ENCODE data around the gene CNGA4.
"Not testable (repeated sequence)": the region's sequence is repeated elsewhere in the genome, so short reads cannot be mapped to it uniquely, and the experiment has no call there.

CNGA4 gene

GRCh38 chr11:6270584-6271246 is 31.8 kb downstream of the CNGA4 start:
- DNase-seq, result no peak

- no peak for DNase-seq
Measured at GRCh38 chr11:6271598-6271997, 32.7 kb downstream of the CNGA4 start.

DNA sequence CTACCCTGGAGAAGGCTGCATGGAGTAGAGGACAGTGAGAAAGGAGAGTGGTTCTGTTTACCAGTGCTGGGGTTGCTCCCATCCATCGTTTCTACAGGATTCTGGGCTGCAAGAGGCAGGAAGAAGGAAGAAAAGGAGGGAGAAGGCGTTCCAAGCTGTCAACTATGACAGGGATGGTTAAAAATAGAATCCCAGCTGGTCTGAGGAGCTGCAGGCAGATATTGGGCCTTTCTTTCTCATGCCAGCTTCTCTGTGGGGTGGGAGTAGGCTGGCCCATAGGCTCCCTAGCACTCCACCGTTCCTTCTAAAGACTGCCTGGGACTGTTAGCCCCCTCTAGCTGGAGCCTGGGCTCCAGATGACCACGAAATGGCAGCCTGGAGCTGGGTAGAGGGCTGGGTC is 34.3 kb downstream of the CNGA4 start:
- no peak for DNase-seq

DNA sequence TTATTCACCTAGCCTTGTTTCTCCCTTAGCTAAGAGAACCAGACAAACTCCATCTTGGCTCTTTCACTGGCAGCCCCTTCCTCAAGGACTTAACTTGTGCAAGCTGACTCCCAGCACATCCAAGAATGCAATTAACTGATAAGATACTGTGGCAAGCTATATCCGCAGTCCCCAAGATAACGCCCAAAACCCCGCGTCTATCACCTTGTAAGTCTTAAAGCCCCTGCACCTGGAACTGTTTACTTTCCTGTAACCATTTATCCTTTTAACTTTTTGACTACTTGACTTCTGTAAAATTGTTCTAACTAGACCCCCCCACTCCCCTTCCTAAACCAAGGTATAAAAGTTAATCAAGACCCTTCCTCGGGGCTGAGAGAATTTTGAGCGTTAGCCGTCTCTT is 41.9 kb downstream of the CNGA4 start:
- DNase-seq, result not testable (repeated sequence)

DNA sequence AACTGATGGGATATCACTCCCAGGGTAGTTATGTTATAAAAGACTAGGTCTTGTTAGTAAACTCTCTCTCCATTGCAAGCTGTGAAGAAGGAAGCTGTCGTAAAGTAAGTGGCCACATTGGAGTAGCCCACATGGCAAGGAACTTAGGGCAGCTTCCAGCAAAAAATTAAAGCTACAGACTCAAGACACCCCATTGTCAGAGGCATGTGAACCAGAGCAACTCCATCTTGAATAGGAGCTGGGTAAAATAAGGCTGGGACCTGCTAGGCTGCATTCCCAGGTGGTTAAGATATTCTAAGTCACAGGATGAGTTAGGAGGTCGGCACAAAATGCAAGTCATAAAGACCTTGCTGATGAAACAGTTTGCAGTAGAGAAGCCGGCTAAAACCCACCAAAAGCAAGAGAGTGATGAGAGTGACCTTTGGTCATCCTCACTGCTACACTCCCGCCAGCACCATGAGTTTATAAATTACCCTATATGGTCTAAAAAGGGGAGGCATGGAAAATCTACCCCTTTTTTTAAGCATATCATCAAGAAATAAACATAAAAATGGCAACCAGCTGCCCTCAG is 44.6 kb downstream of the CNGA4 start:
- no peak for DNase-seq

DNA sequence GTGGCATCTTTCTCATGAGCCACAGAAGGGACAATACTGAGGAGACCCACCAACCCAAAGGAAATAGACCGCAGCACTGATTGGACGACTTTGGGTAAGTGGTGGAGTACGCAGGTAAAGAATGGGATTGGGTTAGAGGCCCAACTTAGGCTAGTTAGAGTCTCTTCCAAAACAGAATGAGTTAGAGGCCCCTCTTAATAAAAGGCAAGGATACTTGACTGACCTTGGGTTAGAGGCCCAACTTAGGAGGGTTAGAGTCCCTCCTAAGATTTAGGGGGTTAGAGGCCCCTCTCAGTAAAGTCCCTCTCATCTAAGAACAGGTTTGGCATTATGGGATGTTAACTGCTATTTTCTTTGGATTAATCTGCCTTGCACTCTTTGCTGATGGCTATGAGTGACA is 45.4 kb downstream of the CNGA4 start:
- DNase-seq, result no peak

- DNase-seq, result no peak
Measured at GRCh38 chr11:6285019-6285418, 46.1 kb downstream of the CNGA4 start.

All from SIG-M5 (cell line).